ENCODE data around the gene DGKG. TPM values are rescaled to one million over a fixed set of nuclear protein-coding genes. Genes with fewer than 3 reads are reported as not detected.

The DGKG gene
- total RNA-seq, 1 experiment from 2014 or later: 17.5 TPM

GRCh38 chr3:186281176-186281575 is 80.9 kb downstream of the DGKG start:
- DNase-seq (ENCODE audit: extremely low read depth, low read depth): no peak

- DNase-seq (ENCODE audit: extremely low read depth, low read depth): no peak
These were observed 81.3 kb downstream of the DGKG start for GRCh38 chr3:186280737-186281136.

DNA sequence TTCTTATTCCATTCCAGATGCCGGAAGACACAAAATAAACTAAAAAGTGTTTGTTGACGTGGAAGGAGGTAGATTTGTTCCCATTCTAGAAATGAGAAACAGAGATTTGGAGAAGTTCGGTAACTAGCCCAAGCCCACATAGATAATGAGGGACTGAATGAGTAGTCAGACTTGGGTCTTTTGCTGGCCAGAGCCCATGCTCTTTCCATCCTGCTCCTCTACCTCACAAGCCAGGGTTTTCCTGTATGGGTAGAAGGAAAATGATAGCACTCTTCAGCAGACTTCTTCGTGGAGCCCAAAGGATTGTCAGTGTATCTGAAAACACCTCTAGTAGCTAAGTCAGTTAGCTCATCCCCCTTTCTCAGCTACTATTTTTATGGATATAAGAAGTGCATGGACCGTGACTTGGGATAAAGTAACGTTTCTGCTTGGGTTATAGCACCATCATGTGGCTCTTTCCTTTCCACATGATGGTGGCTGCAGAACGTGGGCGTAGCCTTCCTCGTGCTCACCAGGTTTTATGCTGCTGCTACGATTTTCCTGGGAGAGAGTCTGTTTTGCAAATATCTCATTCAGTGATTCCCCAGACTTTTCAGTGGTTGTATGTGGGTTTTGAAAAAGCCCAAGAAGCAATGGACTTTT is 84.6 kb downstream of the DGKG start:
- DNase-seq (ENCODE audit: extremely low read depth, low read depth): peak; percentile 42

DNA sequence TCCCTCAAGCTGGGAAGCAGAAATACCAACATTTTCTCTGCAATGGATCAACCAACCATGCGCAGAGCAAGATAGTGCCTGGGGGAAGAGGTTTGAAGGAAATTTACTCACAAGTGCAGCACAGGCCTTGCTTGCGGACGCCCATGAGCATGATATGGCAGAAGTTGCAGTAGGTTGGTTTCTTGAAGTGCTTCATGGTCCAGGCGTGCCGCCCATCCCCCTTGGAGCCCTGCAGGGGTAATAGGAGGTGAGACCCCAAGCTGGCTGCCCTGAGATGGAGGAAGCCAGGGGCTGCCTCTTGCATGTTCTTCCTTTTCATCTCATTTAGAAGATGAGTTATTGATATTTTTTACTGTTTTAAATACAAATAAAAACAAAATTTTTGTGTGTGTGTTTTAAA is 86.6 kb downstream of the DGKG start:
- DNase-seq (ENCODE audit: extremely low read depth, low read depth): no peak

GRCh38 chr3:186273586-186273985 is 88.4 kb downstream of the DGKG start:
- no peak for DNase-seq (ENCODE audit: extremely low read depth, low read depth)

DNA sequence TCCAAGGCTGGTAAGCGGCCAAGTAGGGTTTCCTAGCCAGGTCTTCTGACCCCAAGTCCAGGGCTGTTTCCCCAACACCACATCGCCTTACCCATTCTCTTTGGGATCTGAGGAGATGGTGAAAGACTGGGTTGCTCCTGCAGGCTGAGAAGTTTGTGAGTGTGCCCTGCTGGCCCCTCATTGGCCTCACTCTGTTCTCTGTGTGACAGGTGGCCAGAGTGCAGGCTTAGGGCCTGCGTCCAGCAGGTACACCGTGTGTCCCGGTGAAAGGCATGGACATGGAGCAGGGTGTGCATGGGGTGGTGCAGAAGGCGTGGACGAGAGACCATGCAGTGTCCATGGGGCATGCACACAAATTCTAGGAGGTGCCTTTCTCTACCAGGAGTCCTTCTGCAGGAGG is 91.3 kb downstream of the DGKG start:
- DNase-seq (ENCODE audit: extremely low read depth, low read depth): no peak

GRCh38 chr3:186268616-186269448 is 93.2 kb downstream of the DGKG start:
- no peak for DNase-seq (ENCODE audit: extremely low read depth, low read depth)

GRCh38 chr3:186267758-186268157 is 94.3 kb downstream of the DGKG start:
- no peak for DNase-seq (ENCODE audit: extremely low read depth, low read depth)

DNA sequence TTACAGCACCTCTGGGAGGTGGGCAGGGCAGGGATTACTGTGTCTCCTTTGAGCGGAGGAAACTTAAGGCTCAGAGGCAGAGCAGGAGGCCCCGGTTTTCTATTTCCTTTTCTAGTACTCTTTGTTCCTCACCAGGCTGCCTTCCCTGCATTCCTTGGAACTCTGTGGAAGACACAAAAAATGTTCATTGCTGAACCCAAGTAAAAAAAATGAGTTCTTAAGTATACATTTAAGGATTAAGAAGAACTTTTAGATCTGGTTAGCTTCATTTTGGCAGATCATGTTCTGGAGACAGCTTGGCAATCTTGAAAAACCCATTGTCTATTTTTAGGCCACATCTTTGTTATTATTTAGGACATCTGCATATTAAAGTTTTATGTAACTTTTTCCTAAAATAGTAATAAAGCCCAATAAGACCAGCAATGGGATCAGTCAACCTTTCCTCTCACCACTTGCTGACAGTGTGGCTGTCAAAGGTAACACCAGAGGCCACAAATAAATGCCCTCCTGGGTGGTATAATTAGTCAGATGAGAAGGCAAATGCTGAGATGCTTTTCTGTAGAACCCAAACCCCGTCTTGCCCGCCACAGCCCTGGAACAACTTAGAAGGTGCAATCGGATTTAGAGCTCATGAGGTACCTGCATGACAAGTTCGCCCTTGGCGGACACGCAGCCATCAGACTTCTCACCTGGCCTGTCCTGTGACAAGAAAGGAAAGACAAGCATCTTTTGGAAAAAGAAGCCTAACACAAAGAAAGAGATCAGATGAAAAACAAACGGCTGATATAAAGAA is 97.2 kb downstream of the DGKG start:
- DNase-seq (ENCODE audit: extremely low read depth, low read depth): no peak

- DNase-seq (ENCODE audit: extremely low read depth, low read depth): no peak
These were observed 100.4 kb downstream of the DGKG start for GRCh38 chr3:186261638-186262037.

- DNase-seq (ENCODE audit: extremely low read depth, low read depth): no peak
These were observed 101.3 kb downstream of the DGKG start for GRCh38 chr3:186260726-186261125.

- peak; percentile 36 for DNase-seq (ENCODE audit: extremely low read depth, low read depth)
These were observed 102.2 kb downstream of the DGKG start for GRCh38 chr3:186259612-186260383.

DNA sequence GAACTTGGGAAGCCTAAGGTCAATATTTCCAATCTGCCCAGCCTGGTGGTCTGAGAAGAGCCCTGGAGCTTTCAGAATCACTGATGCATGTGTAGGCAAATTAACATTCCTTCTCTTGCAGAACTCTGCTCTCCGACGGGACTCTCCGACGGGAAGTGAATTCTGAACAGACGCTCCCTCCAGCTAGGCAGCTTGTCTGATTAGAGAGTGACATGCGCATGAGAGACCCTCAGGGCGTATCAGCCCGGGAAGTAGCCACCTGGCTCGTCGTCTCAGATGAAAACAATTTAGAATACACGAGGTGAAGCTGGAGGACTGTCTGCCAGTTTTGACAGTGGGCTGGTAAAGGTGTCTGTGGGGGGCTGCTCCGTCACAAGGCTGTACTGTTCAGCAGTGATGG is 103.1 kb downstream of the DGKG start:
- DNase-seq (ENCODE audit: extremely low read depth, low read depth): no peak

- no peak for DNase-seq (ENCODE audit: extremely low read depth, low read depth)
These were observed 104.2 kb downstream of the DGKG start for GRCh38 chr3:186257866-186258265.

GRCh38 chr3:186255703-186256331 is 106.2 kb downstream of the DGKG start:
- no peak for DNase-seq (ENCODE audit: extremely low read depth, low read depth)

GRCh38 chr3:186254676-186255650 is 107.1 kb downstream of the DGKG start:
- DNase-seq (ENCODE audit: extremely low read depth, low read depth): no peak

DNA sequence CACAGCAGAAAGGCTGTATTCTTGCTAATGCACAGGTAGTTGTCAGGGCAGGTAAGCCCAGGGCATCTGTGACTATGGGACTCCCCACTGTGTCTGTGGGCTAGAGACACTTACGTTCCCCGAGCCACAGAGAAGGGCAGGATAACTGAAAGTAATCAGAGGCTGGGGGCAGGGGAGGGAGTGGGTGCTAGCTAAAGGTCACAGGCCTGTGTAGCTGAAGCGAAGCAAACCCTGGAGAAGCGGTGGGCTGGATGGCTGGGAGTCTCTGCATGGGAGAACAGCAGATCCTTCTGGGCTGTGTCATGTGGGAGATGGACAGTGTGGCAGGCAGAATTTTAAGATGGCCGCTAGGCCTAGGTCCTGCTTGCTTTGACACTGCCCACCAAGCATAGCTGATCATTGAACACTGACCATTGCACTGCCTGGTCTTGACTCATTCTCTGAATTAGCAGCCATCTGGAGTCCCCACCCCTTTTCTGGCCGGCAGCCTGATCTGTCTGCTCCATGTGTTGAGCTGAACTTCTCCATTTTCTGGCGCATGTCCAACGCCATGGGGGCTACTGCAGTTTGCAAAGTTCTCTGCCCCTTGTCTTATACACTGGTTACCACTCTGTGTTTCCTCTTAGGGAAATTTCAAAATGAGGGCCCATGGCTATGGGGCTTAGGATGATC is 110.0 kb downstream of the DGKG start:
- DNase-seq (ENCODE audit: extremely low read depth, low read depth): no peak

DNA sequence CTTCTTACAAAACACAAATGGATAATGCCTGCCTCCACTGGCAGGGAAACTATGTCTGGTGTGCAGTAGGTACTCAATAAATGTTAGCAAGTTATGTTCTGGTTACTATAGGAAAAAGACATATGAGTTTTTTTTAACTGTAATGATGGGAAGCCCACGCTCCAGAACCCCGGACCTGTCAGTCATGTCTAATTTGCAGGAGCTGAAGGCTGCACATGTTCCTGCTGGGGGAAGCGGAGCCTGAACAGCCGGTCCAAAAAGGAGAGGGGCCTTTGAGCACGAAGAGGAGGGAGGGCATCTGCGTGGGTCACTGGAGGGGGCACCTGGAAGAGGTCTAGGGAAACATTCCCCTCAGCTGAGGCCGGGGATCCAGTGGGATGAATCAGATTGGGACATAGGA is 113.2 kb downstream of the DGKG start:
- DNase-seq (ENCODE audit: extremely low read depth, low read depth): no peak

Measured in NCI-H460 (cell line).